ENCODE results near the gene CDON.
A peak's percentile ranks its signal among the peaks of the same experiment; 100 is the strongest.

The CDON gene

DNA sequence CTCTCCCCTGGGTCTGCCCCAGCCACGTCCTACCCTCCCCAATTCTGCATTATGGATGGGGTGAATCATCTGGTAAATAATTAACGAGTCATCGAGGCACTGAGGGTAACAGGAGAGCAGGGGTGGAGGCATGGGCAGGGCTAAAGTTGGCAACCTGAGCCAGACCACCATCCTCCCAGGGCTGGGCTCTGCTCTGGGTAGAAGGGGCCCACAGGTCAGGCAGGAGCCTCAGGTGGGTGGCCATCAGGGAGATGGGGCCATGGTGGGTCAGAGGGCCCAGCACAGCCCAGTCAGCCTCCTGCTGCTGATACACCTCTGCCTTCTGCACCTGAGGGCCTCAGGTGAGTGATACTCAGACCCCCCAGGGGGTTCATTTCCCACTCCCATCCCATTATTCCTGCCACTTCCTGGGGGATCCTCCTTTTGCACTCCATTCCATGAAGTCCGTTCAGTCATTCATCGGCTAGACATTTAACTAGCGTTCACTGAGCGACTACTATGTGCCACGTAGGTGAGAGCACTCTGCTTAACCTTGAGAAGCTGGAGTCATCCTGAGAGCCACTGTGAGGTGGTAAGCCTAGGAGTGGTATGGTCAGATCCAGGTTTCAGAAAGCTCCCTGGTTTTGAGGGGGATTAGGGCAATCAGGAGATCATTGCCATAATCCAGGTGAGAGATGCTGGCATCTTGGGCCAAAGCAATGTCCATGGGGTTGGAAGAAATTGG lies 116.7 kb downstream of the CDON start, which contains the start of gene VSIG10L2:
Gene VSIG10L2, plus strand, starts transcription at position 248 of the 724 bp plus-strand sequence. Its CDS starts 12 bp downstream, at position 260.
- no peak for DNase-seq (ENCODE audit: low read depth in 1 of 2, low spot score in 1 of 2)

GRCh38 chr11:125945011-125945796 lies 117.5 kb downstream of the CDON start:
- no peak for DNase-seq (ENCODE audit: low read depth in 1 of 2, low spot score in 1 of 2)

GRCh38 chr11:125944350-125945010 lies 118.2 kb downstream of the CDON start:
- no peak for DNase-seq (ENCODE audit: low read depth in 1 of 2, low spot score in 1 of 2)

DNA sequence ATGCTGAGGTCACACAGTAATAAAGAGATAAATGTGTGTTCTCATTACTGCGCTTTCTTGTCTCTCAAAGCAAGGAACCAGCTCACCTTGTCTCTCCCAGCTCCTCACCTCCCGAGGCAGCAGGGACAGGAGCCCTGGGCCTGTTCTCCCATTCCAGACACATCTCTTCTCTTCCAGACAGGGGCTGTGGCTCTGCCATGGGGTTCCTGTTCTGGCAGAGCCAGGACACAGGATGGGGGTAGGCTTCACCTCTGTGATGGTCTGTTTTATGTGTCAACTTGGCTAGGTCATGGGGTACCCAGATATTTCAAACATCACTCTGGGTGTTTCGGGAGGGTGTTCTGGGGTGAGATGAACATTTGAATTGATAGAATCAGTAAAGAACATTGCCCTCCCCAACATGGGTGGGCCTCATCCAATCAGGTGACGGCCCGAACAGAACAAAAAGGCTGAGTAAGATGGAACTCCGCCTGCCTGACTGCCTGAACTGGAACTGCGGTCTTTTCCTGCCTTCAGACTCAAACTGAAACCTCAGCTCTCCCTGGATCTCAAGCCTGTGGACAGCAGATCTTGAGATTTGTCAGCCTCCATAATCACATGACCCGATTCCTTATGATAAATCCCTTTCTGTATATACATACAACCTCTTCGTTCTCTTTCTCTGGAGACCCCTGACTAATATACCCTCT lies 118.9 kb downstream of the CDON start:
- DNase-seq (ENCODE audit: low read depth in 1 of 2, low spot score in 1 of 2), result no peak

DNA sequence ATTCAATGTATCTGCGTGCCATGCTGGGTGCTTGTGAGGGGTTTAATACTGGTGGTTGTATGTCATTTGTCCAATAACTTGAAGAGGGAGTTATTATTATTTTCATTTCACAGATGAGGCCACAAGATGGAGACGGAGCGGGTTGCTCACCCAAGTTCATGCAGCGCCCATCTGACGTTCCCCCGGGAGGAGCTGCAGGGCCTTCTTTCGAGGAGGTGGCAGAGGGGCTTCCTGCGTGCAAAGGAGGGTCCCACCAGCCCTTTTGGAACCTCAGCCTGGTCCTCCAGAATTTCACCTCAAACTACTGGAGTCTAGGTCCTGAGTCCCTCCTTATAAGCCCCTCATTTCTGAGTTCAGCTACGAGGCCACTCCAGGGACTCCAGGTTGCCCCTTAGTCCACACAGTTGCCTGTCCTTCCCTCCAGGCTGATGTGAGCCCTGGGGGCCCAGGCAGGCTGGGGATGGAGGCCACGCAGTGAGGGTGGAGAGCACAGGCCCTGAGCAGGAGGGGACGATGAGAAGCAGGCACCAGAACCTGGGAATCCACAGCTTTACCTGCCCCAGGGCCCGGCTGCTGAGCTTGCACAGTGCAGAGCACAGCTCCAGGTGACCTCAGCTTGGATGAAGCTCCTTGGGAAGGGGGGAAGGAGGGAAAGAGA lies 119.8 kb downstream of the CDON start:
- DNase-seq (ENCODE audit: low read depth in 1 of 2, low spot score in 1 of 2), result no peak

DNA sequence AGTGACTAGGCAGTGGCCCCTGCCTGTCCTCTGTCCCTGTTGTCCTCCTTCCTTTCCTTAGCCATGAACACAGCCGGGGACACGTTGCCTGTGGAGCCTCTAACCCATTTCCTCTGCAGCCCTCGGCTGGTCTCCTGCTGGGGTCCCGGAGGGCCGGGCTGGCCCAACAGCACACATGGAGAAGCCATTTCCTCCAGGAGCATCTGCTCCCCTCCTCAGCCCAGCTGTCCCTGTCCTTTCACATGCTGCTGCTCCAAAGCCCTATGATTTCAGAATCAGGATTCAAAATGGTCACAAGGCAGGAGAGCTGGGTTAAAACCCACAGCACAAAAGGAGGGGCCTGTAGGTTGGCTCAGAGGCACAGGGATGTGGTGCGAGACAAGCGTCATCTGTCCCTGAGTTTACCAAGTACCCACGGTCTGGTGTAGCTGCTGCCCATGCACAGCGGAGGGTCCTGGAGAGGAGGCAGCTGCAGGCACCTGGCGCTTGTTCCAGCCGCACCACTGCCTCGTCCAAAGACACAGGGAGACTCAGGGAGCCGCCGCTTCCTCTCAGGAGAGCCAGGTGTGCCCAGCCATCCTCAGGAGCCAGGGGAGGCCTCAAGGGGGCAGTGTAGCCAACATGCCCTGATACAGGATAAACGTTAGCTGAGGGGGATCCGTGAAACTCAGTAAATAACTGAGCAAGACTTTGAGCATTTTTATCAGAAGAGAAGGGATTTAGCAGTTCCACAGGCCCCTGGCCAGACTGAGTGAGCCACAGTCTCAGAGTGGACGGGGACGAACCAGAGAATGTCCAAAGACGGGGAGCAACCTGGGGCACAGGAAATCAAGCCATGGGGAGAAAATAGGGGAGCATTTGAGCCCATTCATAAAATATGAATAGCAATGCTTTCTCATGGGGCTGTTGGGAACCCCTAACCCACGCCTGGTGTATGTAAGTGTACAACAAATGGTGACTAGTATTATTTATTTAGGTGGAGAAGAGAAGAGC lies 120.8 kb downstream of the CDON start:
- DNase-seq (ENCODE audit: low read depth in 1 of 2, low spot score in 1 of 2), result peak in 1 of 2 donors; percentile 29

- DNase-seq (ENCODE audit: low read depth in 1 of 2, low spot score in 1 of 2), result no peak
These were observed 121.4 kb downstream of the CDON start for GRCh38 chr11:125941267-125941618.

DNA sequence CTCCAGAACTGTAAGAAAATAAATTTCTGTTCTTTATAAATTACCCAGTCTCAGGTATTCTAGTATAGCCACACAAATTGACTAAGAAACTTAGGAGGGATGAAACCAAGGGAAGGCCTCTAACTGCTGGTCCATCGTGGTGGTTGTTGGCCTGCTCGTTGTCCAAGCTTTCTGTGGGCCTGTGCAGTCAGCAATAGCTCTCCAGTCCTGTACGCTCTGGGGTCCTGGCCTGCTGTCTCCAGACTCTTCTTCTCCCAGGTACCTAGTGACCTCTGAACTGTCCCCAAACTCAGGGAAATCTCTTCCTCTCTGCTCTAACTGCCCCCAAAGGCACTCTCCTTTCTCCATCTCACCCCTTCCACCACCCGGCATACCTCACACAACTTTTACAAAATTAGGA lies 122.5 kb downstream of the CDON start:
- DNase-seq (ENCODE audit: low read depth in 1 of 2, low spot score in 1 of 2), result no peak

- DNase-seq (ENCODE audit: low read depth in 1 of 2, low spot score in 1 of 2), result no peak
These were observed 123.6 kb downstream of the CDON start for GRCh38 chr11:125939081-125939521.

DNA sequence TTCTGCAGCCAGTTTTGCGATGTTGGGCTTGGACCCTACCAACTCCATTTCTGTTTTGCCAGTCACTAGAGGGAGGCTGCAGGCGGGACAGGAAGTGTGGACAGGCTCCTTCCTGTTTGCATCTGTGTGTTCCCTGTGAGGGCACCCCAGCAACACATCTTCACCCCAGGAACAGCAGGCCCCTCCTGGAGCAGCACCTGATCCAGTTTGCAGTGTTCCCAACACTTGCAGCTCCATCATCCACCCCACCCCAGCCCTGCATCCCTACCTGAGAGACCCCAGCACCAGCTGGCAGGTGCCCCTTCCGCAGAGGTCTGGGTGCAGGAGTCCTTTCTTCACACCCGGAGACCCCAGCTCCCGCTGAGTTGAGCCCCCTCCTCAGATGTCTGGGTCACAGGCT lies 124.2 kb downstream of the CDON start:
- no peak for DNase-seq (ENCODE audit: low read depth in 1 of 2, low spot score in 1 of 2)

DNA sequence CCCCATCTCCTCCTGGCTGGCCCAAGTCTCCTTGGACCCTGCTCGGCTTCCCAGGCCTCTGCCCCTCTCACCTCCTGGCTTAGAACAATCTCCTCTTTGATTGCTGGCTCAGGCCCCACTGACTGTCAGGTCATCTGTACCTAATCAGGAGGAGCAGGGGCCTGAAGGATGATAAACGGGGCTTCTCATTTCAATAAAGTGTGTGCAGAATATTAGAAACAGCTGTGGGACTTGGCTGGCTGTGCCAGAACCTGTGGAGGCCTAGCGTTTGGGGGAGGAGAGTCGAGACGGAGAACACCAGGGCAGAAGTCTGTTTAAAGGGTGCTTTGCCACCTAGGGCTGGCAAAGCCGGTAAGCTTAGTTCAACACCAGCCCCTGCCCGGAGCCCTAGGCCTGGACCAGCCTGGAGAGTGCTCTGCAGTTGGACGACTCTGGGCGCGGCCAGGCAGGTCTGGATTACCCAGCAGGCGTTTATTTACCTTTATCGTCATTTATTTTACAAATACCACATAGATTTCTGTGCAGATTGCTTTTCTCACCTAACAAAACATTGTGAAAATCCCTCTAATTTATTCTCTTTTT lies 127.0 kb downstream of the CDON start:
- DNase-seq (ENCODE audit: low read depth in 1 of 2, low spot score in 1 of 2), result no peak

GRCh38 chr11:125935056-125935455 lies 127.6 kb downstream of the CDON start:
- DNase-seq (ENCODE audit: low read depth in 1 of 2, low spot score in 1 of 2), result no peak

DNA sequence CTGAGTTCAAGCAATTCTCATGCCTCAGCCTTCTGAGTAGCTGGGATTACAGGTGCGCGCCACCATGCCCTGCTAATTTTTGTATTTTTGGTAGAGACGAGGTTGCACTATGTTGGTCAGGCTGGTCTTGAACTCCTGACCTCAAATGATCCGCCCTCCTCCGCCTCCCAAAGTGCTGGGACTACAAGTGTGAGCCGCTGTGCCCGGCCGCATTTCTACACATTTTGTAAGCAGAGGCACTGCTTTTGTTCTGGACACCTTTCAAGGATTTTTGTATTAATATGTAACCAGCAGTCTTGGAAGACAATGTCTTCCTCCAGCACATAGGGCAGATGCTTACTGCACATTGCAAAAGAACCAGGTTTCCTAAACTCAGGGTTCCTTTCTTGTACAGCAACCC lies 128.2 kb downstream of the CDON start:
- no peak for DNase-seq (ENCODE audit: low read depth in 1 of 2, low spot score in 1 of 2)

DNA sequence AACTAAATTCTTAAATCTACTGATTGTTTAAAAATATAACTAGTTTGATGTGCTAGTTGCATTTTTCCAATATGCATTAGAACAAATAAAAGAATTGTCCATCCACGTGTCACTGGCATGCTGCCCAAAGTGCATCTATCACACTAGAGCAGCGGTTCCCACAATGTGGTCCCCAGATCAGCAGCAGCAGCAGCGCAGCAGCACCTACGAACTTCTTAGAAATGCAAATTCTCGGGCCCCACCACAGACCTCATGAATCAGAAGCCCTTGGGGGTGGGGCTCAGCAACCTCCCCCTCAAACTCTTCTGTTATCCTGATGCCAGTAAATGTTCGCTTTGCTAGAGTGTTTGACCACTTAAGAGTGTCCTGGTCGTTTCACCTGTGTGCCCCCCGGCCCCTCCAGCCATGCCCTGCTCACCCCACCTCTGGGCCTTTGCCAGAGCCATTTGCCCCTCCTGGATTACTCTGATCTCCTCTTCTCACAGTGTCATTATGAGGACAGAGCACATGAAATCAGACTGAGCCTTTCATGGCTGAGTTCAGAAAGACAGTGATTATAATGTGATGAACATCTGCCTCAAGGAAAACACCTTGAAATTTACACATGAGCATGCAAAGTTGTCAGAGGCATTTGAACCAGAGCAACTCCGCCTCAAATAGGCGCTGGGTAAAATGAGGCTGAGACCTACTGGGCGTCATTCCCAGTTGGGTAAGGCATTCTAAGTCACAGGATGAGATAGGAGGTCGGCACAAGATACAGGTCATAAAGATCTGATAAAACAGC lies 129.4 kb downstream of the CDON start:
- no peak for DNase-seq (ENCODE audit: low read depth in 1 of 2, low spot score in 1 of 2)

DNA sequence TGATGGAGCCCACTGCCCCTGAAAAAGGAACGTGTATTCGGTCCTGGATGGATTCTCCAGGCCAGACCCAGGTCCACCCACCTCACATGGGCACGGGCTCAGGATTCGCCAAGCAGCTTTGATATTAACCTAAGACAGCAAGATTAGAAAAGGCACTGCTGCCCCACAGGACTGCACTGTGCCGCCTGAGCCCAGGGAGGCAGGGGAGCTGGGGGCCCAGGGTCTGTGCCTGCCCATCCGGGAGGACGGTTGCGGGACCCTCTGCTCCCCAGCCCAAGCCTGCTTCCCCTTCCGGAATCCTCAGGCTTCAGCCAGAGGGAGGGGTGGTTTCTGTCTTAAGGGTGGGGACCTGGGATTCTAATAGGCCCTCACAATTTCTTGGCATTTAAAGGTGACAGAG lies 130.4 kb downstream of the CDON start:
- no peak for DNase-seq (ENCODE audit: low read depth in 1 of 2, low spot score in 1 of 2)

GRCh38 chr11:125931668-125932067 lies 131.0 kb downstream of the CDON start:
- DNase-seq (ENCODE audit: low read depth in 1 of 2, low spot score in 1 of 2), result no peak

- no peak for DNase-seq (ENCODE audit: low read depth in 1 of 2, low spot score in 1 of 2)
These were observed 131.6 kb downstream of the CDON start for GRCh38 chr11:125931116-125931515.

DNA sequence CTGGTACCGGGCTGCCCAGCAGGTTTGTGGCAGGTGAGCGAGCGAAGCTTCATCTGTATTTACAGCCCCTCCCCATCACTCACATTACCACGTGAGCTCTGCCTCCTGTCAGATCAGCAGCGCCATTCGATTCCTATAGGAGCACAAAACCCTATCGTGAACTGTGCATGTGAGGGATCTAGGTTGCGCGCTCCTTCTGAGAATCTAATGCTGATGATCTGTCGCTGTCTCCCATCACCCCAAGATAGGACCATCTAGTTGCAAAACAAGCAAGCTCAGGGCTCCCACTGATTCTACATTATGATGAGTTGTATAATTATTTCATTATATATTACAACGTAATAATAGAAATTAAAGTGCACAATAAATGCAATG lies 132.6 kb downstream of the CDON start:
- no peak for DNase-seq (ENCODE audit: low read depth in 1 of 2, low spot score in 1 of 2)

Measured in activated CD4-positive, alpha-beta T cell treated with anti-CD3 and anti-CD28 coated beads, Interleukin-2, amount 50 U/mL, for 24 hours (primary cell).